Epithelial cell of prostate (primary cell): ENCODE measurements around the gene MVK.

Source experiments
- DNase-seq: peaks from one replicate; pipeline ENCODE4 v3.0.0-alpha.2; 2011; ENCODE audit warnings: low read depth, low spot score
- H3K27ac ChIP-seq: fragments of 450-650 bp; 2 replicates; pipeline ENCODE4 v1.5.1; 2017; ENCODE audit warnings: mild to moderate bottlenecking

Gene MVK

DNA sequence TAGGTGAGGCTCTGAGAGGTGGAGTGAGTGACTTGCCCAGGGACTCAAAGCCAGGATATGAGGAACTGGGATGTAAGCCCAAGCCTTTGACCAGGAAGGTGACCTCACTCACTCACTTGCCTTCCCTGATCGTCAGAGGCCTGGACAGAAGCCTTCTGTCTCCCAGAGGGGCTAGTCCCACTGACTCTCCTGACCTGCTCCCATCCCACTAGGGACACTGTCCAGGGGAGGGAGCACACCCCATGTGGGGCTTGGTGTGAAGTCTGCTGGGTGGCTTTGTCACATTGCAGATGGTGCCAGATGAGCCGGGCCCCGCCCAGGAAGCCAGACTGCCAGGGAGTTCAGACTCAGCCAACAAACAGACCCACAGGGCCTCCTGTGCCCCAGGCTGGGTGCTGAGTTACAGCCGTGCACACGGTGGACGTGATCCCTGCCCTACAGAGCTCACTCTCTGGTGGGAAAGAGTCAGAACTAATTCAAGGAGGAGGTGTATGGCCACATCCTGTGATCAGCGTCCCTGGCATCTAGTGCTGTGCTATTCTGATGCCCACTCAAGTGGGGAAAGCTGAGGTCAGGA is 28.6 kb upstream of the MVK start:
- no peak for DNase-seq

GRCh38 chr12:109545826-109546225 is 27.8 kb upstream of the MVK start:
- no peak for DNase-seq
- H3K27ac ChIP-seq: peak overlapping the region; percentile 68

More for the DNA sequence above, 28.6 kb upstream of the MVK start:
- H3K27ac ChIP-seq: peak overlapping the region; percentile 68

DNA sequence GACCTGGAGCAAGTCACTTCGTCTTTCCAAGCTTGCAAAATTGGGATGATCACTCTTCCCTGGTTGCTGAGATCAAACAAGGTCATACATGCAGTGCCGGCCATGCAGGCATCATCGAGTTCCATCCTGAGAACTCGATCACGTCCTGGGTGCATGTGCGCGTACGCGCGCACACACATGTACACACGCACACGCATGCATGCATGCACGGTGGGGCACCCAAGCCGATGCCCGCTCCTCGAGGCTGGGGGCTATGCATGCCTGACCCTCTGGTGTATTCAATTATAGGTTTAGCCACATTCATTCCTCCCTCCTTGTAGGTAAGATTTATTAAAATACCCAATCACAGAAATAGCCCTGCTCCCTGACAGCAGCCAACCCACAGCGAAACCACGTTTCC is 26.3 kb upstream of the MVK start:
- no peak for DNase-seq
- H3K27ac ChIP-seq: no peak overlapping the region

GRCh38 chr12:109548258-109548657 is 25.3 kb upstream of the MVK start:
- H3K27ac ChIP-seq: no peak overlapping the region
- no peak for DNase-seq

GRCh38 chr12:109549613-109550270 is 23.9 kb upstream of the MVK start:
- no peak for DNase-seq
- H3K27ac ChIP-seq: no peak overlapping the region

DNA sequence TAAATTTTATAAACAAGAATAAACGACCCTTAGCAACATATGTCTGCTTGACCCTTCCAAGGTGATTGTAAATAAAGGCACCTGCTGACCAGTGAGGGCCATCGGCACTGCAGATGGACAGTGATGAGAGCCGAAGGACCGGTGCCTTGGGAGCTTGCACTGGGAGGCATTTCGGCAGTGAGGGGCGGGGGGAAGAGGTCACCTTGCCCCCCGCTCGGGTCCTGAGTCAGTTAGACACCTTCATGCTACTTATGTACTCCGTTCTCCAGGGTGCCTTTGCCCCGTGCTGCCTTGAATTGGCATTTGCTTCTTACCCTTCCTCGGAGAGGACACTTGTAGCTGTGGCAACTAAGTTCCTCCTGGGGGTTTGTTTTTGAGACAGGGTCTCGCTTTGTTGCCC is 23.3 kb upstream of the MVK start:
- no peak for DNase-seq
- no peak overlapping the region for H3K27ac ChIP-seq

DNA sequence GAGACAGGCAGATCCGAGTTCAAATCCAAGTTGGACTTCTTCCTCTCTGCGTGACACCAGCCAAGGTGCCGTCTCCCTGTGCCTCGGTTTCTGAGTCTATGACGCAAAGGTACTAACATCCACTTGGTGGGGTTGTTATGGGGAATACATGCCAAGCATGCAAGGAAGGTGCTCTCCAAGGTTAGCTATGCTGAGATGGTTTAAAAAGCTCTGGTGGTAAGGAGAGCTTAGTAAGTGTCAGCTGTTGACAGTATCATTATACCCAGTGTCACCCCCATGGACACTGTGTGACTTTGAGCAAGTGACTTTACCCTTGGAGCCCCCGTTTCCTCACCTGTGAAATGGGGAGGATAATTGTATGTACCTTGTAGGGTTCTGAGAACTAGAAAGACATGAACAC is 22.5 kb upstream of the MVK start:
- no peak for DNase-seq
- H3K27ac ChIP-seq: no peak overlapping the region

DNA sequence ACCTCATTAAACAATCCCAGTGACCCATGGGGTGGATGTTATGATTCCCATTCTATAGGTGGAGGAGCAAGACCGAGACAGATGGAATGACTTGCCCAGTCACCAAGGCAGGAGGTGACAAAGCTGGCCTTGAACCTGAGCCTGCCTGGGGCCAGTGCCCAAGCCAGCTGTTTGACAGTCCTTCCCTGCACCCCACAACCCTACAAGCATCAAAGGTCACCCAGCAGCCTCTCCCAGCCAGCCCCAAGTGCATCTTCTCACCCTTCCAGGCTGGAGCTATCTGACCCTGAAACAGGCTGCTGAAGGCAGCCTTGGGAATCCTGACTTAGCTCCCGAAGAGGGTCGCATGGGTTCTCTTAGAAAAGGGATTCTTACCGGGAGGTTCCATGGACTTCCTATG is 20.6 kb upstream of the MVK start:
- H3K27ac ChIP-seq: no peak overlapping the region
- no peak for DNase-seq

DNA sequence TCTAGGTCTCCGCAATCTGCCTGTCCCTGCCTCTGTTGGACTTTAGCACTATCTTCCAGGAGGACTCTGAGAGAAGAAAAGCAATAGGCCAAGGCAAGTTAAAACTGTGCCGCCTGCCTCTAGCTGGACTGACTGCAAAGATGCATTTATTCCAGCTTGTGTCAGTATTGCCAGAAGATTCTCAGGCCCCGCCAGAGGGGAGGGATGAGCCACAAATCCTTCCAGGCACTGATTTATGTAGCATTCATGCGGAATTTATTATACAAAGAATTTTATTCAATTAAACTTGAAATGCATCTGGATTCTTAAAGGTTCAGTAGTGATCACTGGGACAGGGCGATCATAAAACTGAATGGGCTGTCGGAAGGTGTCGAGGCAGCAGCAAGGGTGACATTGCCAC is 20.1 kb upstream of the MVK start:
- DNase-seq: no peak
- no peak overlapping the region for H3K27ac ChIP-seq

DNA sequence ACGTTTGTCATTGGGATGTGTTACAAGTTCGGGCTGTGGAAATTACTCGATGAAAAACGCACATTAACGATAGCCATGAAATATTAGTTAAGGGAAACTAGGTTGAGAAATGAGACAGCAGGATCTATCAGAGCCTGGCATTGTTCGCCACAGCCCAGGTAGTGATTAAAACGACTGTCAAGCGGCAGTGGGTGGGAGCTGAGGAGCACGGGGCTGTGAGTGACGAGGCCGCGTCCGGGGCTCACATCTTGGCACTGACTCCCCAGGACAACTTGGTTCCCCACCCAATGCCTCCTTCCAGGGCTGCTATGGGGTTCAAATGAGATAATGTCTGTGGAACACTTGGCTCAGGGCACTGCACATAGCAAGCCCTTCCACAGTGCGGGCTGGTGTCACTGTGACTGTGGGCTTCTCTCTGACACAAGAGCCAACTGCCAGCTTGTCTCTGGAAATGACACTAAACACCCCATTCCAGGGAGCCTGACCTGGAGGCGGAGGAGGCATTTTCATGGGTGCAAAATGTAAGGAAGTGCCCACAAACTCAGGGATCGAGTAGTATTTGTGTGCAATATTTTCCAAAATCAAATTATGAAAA is 19.6 kb upstream of the MVK start:
- no peak for DNase-seq
- no peak overlapping the region for H3K27ac ChIP-seq

DNA sequence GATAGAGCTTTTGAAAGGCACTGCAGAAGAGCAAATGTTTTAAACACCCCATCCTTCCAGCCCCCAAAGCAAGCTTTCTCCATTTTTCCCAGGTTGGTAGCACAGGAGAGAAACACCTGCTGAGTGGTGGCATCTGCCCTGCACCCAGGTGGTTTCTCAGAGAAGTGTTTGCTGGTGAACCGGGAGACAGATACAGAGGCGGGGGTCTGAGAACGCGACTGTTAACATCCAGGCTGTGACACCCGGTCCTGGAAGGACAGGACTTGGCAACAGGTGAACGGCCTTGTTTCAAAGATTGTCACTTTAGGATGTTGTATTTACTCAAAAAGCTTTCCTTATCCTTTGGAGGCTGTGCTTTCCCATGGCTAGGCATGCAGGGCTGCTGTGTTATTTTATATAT is 18.8 kb upstream of the MVK start:
- DNase-seq: no peak

GRCh38 chr12:109555431-109556315 is 17.9 kb upstream of the MVK start:
- H3K27ac ChIP-seq: no peak overlapping the region
- no peak for DNase-seq

More for the DNA sequence above, 18.8 kb upstream of the MVK start:
- no peak overlapping the region for H3K27ac ChIP-seq

- DNase-seq: no peak
- no peak overlapping the region for H3K27ac ChIP-seq
Measured at GRCh38 chr12:109557200-109557599, 16.4 kb upstream of the MVK start.

GRCh38 chr12:109557805-109558204 is 15.8 kb upstream of the MVK start:
- DNase-seq: no peak
- H3K27ac ChIP-seq: no peak overlapping the region

GRCh38 chr12:109558374-109559199 is 15.0 kb upstream of the MVK start:
- H3K27ac ChIP-seq: no peak overlapping the region
- DNase-seq: no peak

GRCh38 chr12:109559200-109559505 is 14.4 kb upstream of the MVK start:
- no peak overlapping the region for H3K27ac ChIP-seq
- DNase-seq: no peak

GRCh38 chr12:109559601-109560000 is 14.0 kb upstream of the MVK start:
- DNase-seq: no peak
- no peak overlapping the region for H3K27ac ChIP-seq

- no peak overlapping the region for H3K27ac ChIP-seq
- no peak for DNase-seq
Measured at GRCh38 chr12:109560867-109561710, 12.5 kb upstream of the MVK start.

GRCh38 chr12:109561711-109562030 is 11.9 kb upstream of the MVK start:
- DNase-seq: no peak
- no peak overlapping the region for H3K27ac ChIP-seq

DNA sequence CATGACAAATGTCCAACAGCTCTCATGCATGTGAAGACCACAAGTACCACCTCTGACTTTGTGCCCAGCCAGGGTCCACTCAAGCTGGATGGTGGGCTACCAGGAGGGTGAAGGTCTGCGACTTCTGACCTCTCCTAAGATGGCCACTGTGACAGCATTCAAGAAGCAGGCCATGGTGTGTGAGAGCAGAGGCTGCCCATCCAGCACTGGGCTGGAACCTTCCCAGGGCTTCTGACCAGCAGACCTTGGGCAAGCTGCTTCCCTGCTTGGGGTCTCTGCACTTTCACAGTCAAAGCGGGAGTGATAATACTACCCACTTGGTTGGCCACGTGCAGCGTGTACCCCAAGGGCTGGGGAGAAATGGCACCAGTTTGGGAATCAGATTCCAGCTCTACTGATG is 10.7 kb upstream of the MVK start:
- no peak for DNase-seq
- H3K27ac ChIP-seq: no peak overlapping the region
